GM10266 (cell line): ENCODE data around the gene CFL2.
A peak's percentile ranks its signal among the peaks of the same experiment; 100 is the strongest.

Experiments used
- DNase-seq: peaks from one replicate; pipeline ENCODE4 v3.0.0; 2012; ENCODE audit errors: extremely low spot score
- TF ChIP-seq, protein P1 (sequence below): IDR thresholded peaks from 2 replicates; pipeline ENCODE4 v1.5.1; 2012; ENCODE audit warnings: mild to moderate bottlenecking, low read depth; ENCODE audit not compliant: control insufficient read depth, insufficient read depth; ENCODE audit errors: missing control alignments

The CFL2 gene

DNA sequence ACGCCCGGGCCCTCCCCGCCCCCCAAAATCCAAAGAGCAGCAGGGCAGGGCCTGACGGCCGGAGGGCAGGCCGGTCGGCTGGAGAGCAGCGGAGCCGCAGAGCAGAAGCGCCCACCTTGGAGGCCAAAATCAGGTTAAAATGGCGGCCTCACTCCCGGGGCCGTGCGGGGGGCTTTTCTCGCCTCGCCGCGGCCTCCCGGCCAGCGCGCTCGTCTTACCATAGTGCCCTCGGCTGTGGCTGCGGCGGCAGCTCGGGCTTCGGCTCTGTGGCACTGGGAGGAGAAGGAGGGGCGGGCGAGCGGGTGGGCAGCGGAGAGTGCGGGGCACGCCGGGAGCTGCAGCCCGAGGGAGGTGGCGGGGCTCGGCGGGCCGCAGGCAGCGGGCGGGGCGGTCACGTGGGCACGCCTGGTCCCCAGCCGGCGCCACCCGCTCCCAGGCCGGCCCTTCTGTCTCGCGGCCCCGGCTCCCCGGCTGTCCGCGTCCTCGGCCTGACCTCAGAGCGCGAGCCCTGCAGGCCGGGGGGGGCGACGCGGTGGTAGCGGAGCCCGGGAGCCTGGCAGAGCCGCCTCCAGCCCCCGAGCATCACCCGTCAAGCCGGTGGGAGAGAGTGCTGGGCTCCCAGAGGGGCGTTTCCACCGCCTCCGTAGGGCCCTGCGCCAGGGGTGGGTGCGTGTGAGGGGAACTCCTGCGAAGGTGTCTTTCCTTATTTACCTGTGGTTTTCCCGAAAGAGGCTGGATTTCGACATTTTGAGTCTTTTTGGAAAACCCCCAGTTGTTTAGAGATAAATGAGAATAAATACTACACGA is at the start of gene CFL2:
CFL2 (minus strand) TSS at position 274 of the 807 bp plus-strand sequence; CDS start at position 221, 53 bp downstream.
- TF ChIP-seq, protein P1, sequence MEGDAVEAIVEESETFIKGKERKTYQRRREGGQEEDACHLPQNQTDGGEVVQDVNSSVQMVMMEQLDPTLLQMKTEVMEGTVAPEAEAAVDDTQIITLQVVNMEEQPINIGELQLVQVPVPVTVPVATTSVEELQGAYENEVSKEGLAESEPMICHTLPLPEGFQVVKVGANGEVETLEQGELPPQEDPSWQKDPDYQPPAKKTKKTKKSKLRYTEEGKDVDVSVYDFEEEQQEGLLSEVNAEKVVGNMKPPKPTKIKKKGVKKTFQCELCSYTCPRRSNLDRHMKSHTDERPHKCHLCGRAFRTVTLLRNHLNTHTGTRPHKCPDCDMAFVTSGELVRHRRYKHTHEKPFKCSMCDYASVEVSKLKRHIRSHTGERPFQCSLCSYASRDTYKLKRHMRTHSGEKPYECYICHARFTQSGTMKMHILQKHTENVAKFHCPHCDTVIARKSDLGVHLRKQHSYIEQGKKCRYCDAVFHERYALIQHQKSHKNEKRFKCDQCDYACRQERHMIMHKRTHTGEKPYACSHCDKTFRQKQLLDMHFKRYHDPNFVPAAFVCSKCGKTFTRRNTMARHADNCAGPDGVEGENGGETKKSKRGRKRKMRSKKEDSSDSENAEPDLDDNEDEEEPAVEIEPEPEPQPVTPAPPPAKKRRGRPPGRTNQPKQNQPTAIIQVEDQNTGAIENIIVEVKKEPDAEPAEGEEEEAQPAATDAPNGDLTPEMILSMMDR: no peak

DNA sequence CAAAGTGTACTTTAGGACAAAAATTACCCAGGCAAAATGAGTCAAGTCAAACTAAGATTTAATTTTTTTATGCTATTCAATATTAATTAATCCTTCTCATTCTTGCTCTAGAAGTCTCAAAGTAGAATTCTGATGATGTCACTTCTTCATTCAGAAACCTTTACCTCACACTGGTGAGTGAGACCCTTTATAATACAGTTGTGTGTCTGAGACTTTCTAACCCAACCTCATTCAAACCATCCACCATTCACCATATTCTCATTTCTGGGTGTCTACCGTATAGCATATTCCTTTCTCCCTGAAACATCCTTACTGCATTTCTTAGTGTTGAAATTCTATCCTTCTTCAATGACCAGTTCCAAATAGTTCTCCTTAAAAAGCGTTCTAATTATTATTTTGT is 40.8 kb upstream of the CFL2 start:
- DNase-seq: no peak

More for the DNA sequence above, at the start of gene CFL2:
- DNase-seq: peak; percentile 93

DNA sequence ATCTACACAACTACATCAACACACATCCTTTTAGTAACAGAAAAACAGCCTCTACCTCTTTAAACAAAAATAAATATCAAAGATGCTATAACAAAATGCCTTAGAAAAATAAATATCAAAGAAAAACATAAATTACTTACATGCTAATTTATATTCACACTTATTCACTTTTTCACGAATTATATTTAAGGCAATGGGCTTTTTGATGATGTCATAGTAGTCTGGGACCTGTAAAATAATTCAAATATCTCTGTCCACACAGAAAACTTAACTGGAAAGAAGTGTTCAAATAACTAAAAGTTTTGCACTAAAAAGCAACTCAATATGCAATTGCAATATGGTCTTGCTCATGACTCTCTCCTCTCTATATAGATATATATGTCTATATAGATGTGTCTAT is 40.3 kb upstream of the CFL2 start:
- TF ChIP-seq, protein P1: no peak

More for the DNA sequence above, 40.8 kb upstream of the CFL2 start:
- TF ChIP-seq, protein P1: no peak

DNA sequence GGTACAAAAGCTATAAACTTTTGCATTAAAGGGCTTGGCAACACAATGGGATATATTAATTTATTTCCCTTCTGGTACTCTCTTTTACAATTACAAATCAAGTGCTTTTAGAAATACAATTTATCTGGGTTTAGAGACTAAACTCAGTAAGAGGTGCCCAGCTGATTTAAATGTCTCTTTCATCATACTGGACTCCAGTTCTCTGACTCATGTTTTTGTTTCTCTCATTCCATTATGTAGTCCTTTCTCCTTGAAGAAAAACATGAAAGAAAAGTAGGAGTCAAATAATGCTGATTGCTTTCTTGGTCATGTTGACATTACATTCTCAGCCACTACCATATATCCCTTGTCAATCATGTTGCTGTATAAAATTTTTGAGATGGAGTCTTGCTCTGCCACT is 36.3 kb upstream of the CFL2 start:
- no peak for DNase-seq
- TF ChIP-seq, protein P1: no peak

More for the DNA sequence above, 40.3 kb upstream of the CFL2 start:
- DNase-seq: no peak

DNA sequence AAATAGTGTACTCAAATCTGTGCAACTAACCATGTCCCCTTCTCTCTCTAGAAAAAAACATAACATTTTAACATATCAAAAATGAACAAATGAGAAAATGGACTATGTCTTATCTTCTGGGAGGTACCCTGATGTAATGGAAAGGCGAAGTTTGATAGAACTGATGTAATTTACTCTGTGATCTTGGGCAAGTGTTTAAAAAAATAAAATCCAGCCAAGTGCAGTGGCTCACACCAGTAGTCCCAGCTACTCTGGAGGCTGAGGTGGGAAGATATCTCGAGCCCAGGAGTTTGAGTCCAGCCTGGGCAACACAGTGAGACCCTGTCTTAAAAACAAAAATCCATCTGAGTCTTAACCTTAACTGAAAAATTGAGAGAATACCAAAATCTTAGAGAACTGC is 35.8 kb upstream of the CFL2 start:
- TF ChIP-seq, protein P1: no peak
- no peak for DNase-seq

DNA sequence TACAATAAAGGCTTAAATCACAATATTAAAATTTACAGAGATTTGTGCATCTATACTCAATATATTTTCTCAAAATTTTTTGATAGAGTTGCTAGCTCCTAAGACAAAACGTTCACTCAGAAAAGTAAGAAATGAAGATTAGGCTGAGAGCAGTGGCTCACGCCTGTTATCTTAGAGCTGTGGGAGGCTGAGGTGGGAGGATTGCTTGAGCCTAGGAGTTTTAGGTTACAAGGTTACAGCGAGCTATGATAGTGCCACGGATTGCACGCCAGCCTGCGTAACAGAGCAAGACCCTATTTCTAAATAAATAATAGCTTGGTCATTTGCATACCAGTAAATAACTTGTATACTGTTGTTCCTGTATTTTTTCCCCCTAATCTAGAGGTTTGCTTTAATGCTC is 35.0 kb upstream of the CFL2 start:
- TF ChIP-seq, protein P1: no peak
- no peak for DNase-seq
